GM18505 (cell line): ENCODE results near the gene RABGAP1.

ENCODE experiments used
- ATAC-seq: cut with Tn5 transposase; IDR thresholded peaks from one replicate; pipeline ENCODE4 v1.9.1; 2021; ENCODE audit not compliant: unreplicated experiment
- POLR2A ChIP-seq: IDR thresholded peaks from 4 replicates; pipeline ENCODE4 v1.6.1; 2011; ENCODE audit warnings: borderline replicate concordance; ENCODE audit not compliant: insufficient read depth, insufficient read length; ENCODE audit errors: extremely low read depth

Gene RABGAP1

GRCh38 chr9:122955961-122956360 is 15.1 kb downstream of the RABGAP1 start:
- TF ChIP-seq POLR2A, result no peak
- ATAC-seq, result no peak

DNA sequence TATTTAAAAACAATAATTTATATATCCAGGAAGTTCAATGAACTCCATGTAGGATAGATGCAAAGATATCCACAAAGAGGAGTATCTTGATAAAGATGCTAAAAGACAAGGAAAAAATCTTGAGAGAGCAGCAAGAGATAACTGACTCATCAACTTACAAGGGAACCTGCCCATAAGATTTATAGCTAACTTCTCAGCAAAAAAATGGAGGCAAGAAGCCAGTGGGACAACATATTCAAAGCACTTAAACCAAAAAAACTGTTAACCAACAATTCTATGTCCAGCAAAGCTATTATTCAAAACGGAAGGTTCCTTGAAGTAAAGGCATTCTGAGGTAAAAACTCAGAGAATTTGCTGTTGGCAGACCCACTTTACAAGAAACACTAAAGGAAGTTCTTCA is 20.3 kb downstream of the RABGAP1 start:
- no peak for TF ChIP-seq POLR2A

GRCh38 chr9:122975196-122975595 is 34.4 kb downstream of the RABGAP1 start:
- no peak for ATAC-seq
- TF ChIP-seq POLR2A, result no peak

More for the DNA sequence above, 20.3 kb downstream of the RABGAP1 start:
- ATAC-seq, result no peak

DNA sequence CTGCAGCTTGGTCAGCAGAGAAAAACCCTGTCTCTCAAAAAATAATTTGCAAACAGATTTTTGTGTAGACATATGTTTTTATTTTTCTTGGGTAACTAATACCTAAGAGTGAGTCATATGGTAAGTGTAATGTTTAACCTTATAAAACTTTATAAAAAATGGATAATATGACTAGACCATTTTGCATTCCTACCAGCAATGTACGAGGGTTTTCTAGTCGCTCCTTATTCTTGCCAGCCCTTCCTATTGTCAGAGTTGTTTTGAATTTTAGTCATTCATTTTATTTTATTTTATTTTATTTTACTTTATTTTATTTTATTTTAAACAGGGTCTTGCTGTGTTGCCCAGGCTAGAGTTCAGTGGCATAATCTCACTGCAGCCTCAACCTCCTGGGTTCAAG is 37.8 kb downstream of the RABGAP1 start:
- ATAC-seq, result no peak

DNA sequence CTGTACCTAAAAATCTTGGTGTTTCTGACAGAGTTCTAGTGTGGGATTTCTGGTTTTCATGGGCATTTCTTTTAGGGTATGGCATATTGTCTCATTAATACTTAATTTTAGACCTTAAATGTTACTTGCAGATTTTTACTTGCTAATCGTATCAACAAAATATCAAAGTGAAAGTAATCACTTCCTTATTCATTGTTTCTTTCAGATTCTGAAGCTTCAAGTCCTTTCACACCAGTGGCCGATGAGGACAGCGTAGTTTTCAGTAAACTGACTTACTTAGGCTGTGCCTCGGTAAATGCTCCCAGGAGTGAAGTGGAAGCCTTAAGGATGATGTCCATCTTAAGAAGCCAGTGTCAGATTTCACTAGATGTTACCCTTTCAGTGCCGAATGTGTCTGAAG is 45.2 kb downstream of the RABGAP1 start:
- TF ChIP-seq POLR2A, result no peak
- no peak for ATAC-seq

More for the DNA sequence above, 37.8 kb downstream of the RABGAP1 start:
- TF ChIP-seq POLR2A, result no peak

- ATAC-seq, result no peak
- TF ChIP-seq POLR2A, result no peak
Measured at GRCh38 chr9:122988141-122988540, 47.3 kb downstream of the RABGAP1 start.

DNA sequence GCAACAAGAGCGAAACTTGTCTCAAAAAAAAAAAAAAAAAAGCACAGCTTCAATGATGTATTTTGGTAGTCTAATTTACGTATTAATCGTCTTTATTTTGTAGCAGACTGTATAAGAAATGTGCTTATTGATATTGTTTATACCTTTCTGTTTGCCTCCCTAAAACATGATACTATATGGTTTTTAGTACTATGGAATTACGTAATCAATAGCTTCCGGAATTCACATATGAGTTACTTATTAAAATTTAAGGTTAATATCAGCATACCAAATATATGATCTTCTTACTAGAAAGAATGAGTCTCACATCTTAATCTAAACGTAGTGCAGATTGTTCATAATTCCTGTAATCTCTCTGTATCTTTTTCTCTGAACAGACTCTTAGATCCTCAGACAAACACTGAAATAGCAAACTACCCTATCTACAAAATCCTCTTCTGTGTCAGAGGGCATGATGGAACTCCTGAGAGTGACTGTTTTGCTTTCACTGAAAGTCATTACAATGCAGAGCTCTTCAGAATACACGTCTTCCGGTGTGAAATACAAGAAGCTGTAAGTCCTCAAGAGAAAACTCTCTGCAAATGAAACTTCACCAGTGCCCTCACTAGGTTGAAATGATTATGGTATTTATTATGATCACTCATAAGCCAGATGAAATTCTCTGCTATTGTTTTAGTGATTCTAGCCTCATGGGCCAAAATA is 48.3 kb downstream of the RABGAP1 start:
- TF ChIP-seq POLR2A, result no peak
- ATAC-seq, result no peak

DNA sequence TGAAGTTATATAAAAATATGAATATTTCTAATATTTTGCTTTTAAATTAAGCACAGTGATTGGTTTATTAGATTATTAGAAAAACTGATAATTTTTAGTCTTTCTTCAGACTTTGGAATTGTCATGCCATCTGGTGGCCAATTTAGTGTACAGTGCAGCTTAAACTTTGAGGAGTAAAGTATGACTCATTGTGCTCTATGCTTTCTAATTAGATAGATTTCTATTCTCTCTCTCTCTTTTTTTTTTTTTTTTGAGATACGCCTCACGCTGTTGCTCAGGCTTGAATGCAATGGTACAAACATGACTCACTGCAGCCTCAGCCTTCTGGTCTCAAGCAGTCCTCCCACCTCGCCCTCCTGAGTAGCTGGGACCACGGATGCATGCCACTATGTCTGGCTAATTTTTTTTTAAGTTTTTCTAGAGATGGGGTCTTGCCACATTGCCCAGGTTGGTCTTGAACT is 50.6 kb downstream of the RABGAP1 start:
- TF ChIP-seq POLR2A, result no peak
- ATAC-seq, result no peak

GRCh38 chr9:122996586-122996985 is 55.8 kb downstream of the RABGAP1 start:
- no peak for TF ChIP-seq POLR2A
- no peak for ATAC-seq

DNA sequence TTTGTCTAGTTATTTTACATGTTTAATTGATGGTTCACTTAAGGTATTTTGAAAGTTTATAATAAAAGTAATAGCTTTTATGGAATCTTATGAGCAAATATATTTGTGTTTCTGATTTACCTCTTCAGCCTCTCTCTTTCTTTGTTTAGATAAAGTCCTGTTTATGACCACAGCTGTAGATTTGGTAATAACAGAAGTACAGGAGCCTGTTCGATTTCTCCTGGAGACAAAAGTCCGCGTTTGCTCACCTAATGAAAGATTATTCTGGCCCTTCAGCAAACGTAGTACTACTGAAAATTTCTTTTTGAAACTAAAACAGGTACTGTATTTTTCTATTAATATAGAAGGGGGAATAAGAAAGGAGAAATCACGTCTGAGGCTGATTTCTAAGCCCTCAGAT is 57.6 kb downstream of the RABGAP1 start:
- no peak for ATAC-seq
- no peak for TF ChIP-seq POLR2A

GRCh38 chr9:123000371-123001068 is 59.7 kb downstream of the RABGAP1 start:
- TF ChIP-seq POLR2A, result no peak
- no peak for ATAC-seq

GRCh38 chr9:123002754-123003153 is 61.9 kb downstream of the RABGAP1 start:
- no peak for TF ChIP-seq POLR2A
- ATAC-seq, result no peak

- no peak for TF ChIP-seq POLR2A
- ATAC-seq, result no peak
Measured at GRCh38 chr9:123003466-123003865, 62.6 kb downstream of the RABGAP1 start.

GRCh38 chr9:123005964-123006363 is 65.1 kb downstream of the RABGAP1 start:
- no peak for TF ChIP-seq POLR2A
- no peak for ATAC-seq
